NCI-H187 (cell line): ENCODE results near the gene MPV17L.
"Not testable (repeated sequence)": the region's sequence is repeated elsewhere in the genome, so short reads cannot be mapped to it uniquely, and the experiment has no call there.

ENCODE experiments used
- DNase-seq, 2 experiments: peaks; one replicate each; lab custom pipeline; 2025; lab: John Stamatoyannopoulos, UW

Gene MPV17L

GRCh38 chr16:15395631-15396508 lies at the start of gene MPV17L:
Gene MPV17L (plus strand): TSS chr16:15395754. CDS start chr16:15395898, 144 bp downstream.
- DNase-seq = not testable (repeated sequence)

DNA sequence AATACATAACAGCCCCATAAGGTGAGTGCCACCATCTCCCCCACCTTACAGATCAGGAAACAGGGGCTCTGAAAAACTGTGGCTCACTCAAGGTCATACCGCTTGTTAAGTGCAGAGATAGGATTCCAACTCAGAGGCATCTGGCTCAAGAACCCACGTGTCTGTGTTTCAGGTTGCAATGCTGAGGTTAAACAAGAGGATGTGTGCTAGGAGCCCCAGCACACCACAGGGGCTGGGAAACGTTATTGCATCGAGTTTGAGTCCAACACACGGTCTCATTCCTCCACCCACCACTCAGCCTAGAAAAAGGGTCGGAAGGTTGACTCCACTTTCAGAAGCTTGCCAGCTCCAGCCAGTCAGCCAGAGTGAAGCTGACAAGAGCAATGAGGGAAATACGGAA lies 46.8 kb upstream of the MPV17L start:
- DNase-seq = not testable (repeated sequence)

DNA sequence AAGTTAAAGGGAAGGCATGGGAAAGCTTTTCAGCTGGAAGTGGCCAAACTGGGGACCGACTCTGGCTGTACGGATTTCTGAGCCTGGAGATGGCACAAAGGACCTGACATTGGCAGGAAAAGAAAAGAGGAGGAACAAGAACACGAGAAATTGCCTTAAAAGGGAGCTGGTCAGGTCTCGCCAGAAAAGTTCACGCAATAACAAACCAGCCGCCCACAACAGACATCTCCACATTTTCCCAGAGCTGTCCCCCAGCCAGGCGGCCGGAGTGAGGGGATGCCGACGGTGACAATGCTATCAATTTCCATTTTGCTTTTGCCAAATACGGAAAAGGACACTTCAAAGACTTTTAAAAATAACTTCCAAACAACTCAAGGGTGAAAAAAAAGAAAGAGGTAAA lies 44.3 kb upstream of the MPV17L start:
- not testable (repeated sequence) for DNase-seq

DNA sequence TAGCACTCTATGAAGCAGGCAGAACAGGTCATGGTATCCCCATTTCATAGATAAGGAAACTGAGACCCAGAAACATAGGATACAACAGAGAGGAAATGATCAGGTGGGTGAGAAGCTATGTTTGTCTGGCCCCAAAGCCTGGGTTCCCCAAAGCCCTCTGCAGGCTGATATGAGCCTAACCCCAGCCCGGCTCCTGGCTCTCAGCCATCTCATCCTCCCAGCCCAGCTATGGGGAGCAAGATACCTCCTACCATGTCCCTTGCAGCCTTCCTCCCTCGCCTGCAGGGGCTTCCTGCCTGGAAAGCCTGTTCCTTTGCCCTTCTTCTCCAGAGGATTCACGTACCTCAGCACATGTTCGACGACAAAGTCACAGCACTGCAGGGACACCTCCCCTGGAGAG lies 43.8 kb upstream of the MPV17L start:
- DNase-seq = not testable (repeated sequence)

- not testable (repeated sequence) for DNase-seq
Measured at GRCh38 chr16:15352852-15353251, 42.7 kb upstream of the MPV17L start.

GRCh38 chr16:15354846-15355245 lies 40.7 kb upstream of the MPV17L start:
- DNase-seq = not testable (repeated sequence)

- not testable (repeated sequence) for DNase-seq
Measured at GRCh38 chr16:15357495-15357894, 38.1 kb upstream of the MPV17L start.

- not testable (repeated sequence) for DNase-seq
Measured at GRCh38 chr16:15378194-15378593, 17.4 kb upstream of the MPV17L start, which contains the start of gene NPIPA5. Gene NPIPA5 (minus strand): TSS chr16:15378294. CDS start chr16:15378294, 0 bp downstream.

- DNase-seq = not testable (repeated sequence)
Measured at GRCh38 chr16:15382810-15383209, 12.7 kb upstream of the MPV17L start.

DNA sequence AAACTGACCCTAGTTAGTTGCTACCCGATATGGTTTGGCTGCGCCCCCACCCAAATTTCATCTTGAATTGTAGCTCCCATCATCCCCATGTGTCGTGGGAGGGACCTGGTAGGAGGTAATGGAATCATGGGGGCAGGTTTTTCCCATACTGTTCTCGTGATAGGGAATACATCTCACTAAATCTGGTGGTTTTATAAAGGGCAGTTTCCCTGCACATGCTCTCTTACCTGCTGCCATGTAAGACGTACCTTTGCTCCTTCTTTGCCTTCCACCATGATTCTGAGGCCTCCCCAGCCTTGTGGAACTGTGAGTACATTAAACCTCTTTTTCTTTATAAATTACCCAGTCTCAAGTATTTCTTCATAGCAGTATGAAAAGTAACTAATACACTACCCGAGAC lies 7.5 kb upstream of the MPV17L start:
- DNase-seq = not testable (repeated sequence)

GRCh38 chr16:15389916-15390315 lies 5.6 kb upstream of the MPV17L start:
- DNase-seq = not testable (repeated sequence)

DNA sequence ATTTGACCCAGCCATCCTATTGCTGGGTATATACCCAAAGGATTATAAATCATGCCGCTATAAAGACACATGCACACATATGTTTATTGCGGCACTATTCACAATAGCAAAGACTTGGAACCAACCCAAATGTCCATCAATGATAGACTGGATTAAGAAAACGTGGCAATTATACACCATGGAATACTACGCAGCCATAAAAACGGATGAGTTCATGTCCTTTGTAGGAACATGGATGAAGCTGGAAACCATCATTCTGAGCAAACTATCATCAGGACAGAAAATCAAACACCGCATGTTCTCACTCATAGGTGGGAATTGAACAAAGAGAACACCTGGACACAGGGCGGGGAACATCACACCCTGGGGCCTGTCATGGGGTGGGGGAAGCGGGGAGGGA lies 2.5 kb upstream of the MPV17L start:
- DNase-seq = not testable (repeated sequence)

DNA sequence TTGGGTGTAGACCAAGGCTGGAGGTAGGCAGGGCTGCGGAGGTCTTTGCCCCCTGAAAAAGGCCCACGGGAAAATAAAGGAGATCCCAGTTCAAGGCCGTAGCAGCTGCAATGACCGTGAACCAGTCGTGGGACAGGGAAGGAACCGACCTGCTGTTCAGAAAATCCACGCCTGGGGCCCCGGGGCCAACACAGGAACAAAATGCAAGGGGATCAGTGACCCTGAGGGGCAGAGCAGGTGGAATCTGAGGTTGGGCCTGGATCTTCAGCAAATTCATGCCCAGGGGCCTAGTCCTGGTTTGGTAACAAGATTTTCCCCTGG lies 915 bp downstream of the MPV17L start:
- DNase-seq = not testable (repeated sequence)

- no peak for DNase-seq
Measured at GRCh38 chr16:15396948-15397594, 1.5 kb downstream of the MPV17L start.

GRCh38 chr16:15398618-15399316 lies 3.2 kb downstream of the MPV17L start:
- DNase-seq = no peak

GRCh38 chr16:15399317-15399716 lies 3.8 kb downstream of the MPV17L start:
- no peak for DNase-seq

GRCh38 chr16:15400314-15400713 lies 4.8 kb downstream of the MPV17L start:
- DNase-seq = not testable (repeated sequence)

DNA sequence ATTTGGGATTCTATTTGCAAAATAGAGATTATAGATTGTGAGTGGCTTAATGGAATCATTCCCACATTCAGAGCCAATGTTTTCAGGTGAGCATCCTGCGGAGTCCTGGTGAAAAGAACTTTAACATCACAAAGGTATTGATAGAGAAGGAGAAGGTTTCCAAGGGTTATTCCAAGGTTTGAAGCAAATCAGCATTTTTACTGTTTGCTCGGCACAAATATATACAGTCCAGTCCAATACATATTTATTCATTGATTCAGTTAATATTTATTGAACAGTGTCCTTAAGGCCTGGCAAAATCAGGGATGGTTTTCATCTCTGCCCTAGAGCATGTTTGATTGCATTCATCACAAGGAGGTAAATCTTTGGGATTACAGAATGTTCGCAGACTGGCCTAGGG lies 6.4 kb downstream of the MPV17L start:
- no peak for DNase-seq

DNA sequence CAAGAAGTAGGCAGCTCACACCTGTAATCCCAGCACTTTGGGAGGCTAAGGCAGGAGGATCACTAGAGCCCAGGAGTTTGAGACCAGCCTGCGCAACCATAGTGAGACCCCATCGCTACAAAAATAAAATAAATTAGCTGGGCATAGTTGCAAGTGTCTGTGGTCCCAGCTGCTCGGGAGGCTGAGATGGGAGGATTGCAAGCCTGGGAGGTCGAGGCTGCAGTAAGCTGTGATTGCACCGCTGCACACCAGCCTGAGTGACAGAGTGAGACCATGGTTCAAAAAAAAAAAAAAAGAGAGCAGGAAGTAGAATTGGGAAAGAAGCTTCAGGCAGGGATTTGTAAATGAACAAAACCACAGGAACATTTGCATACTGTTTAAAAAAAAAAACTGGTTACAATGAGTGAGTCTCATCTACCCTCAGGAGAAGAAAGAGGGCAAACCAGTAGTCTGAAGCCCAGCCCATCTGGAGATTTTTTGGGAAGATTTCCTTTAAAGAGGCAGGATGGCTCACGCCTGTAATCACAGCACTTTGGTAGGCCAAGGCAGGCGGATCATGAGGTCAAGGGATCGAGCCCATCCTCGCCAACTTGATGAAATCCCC lies 7.9 kb downstream of the MPV17L start:
- DNase-seq = no peak

DNA sequence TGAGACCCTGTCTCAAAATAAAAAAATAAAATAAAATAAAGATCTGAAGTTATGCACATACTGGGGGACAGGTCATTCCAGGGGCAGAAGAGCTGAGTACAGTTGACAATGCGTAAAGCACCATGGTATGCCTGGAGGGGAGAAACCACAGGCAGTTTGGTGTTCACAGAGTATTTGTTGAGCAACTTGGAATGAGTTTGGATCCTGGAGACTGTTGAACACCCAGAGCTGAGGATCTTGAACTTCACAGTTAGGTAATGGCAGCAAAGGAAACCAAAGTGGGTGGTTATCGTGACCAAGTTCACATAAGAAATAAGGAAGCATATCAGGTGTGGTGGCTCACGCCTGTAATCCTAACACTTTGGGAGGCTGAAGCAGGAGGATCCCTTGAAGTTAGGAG lies 8.5 kb downstream of the MPV17L start:
- DNase-seq = not testable (repeated sequence)

DNA sequence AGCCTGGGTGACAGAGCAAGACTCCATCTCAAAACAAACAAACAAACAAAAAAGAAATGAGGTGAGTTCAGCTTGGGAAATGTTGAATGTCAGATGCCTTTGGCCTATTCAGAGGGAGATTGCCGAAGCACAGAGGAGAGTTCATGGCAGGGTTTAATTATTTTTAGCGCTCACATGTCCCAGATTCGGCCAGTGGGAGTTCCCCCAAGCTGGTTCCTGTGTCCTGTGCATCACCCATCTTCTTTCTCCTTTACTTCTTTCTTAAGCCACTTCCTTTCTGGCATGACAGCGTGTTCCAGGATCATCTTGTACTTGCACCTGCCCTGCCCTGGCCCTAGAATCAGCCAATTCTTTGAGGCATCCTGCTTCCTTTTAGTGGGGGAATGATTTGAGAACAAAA lies 9.2 kb downstream of the MPV17L start:
- DNase-seq = no peak

DNA sequence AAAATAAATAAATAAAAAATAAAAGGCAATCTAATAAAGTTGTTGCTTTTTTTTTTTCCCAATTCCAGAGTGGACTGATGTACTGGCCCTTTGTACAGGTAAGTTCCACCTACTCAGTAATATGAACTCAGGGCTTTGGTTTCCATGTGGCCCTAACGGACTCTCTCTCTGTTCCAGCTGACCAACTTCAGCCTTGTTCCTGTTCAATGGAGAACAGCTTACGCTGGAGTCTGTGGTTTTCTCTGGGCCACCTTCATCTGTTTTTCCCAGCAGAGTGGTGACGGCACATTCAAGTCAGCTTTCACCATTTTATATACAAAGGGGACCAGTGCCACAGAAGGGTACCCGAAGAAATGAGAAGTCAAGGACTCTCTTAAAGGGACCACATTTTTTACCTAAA lies 12.2 kb downstream of the MPV17L start:
- not testable (repeated sequence) for DNase-seq
